Motor neuron (in vitro differentiated cells): ENCODE measurements around the gene TAMALIN. TPM values are rescaled to one million over a fixed set of nuclear protein-coding genes. Genes with fewer than 3 reads are reported as not detected.

Experiments used
- ATAC-seq, 8 experiments: fragments of 200-7000 bp; cut with Tn5 transposase; replicated peaks in 6 of 8; 2 replicates each; pipeline ENCODE4 v1.8.0; 2021; ENCODE audit warnings: mild to moderate bottlenecking in 8 of 8, moderate library complexity in 8 of 8
- H3K27ac ChIP-seq, 2 donors: fragments of 250-450 bp; sonication (Bioruptor Pico); 2 replicates each; pipeline ENCODE4 v1.9.0; 2021; ENCODE audit warnings: antibody characterized with exemption in 2 of 2, mild to moderate bottlenecking in 2 of 2, moderate library complexity in 1 of 2
- H3K4me1 ChIP-seq, 2 donors: fragments of 250-450 bp; sonication (Bioruptor Pico); replicated peaks in 1 of 2; 2 replicates each; pipeline ENCODE4 v1.6.1; 2021; ENCODE audit warnings: antibody characterized with exemption in 2 of 2, mild to moderate bottlenecking in 2 of 2, moderate library complexity in 1 of 2
- H3K4me3 ChIP-seq, 5 donors: fragments of 250-450 bp; sonication (Bioruptor Pico); 2 replicates each; pipeline ENCODE4 v1.9.0; 2021; ENCODE audit warnings: antibody characterized with exemption in 5 of 5, mild to moderate bottlenecking in 5 of 5, moderate library complexity in 4 of 5
- WGBS, 10 experiments: fragments of 450-650 bp; shearing (Covaris generic); methylation state at CpG; one replicate each; pipeline ENCODE4 v1.0.0; 2022; 5-methylcytosine and 5-hydroxymethylcytosine counted together
- in situ Hi-C, 9 experiments: fragments of 400-800 bp; cut with MboI; loops; one replicate each; pipeline ENCODE4 v1.15.0; 2021; ENCODE audit warnings: low sequenced_read_pairs in 9 of 9, low pct_unique_long_range_greater_than_20kb in 2 of 9; ENCODE audit not compliant: unreplicated experiment in 9 of 9
- total RNA-seq, 8 experiments: library from RNA; unstranded; fragments of 300-600 nt; gene quantifications; 2 replicates each; pipeline versions ENCODE4 v1.2.3 to v1.2.4, GENCODE V29; 2022

TAMALIN gene
- total RNA-seq, 8 experiments from 2014 or later: 2.9 to 45.8 (median 5.7) TPM

DNA sequence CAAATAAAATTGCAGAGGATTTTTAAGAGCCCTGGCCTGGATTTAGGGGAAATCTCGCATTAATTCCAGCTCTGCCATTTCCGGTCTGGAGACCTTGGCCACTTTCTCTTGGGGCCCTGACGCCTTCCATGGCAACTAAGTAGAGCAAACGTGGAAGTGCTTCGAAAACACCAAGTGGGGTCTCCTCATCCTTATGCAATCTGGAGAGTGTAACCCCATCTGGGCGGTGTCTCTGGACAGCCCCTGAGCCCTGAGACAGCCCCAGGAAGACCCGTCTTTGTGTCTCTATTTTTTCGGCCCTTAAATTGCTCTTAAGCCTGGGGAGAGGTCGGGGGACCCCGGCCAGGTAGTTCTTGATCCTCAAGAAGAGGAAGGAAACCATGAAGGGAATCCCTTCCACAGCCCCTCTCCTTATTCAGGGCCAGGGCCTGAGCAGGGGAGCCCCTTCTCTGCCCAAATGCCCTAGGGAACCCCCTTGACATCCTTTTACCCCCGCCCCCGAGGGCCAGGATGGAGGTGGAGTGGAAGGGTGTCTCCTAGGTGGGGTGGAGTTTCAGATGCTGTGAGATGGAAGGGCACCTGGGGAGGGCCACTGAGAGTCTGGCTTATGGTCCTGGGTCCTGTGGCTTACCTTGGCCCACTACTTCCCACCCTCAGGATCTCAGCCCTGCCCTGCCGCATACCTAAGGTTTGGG is 26.8 kb downstream of the TAMALIN start:
- no peak for ATAC-seq
- 0 to 90% (median 82%) methylated on average over 2 to 7 of the region's 13 CpGs; no CpG with 5 or more reads in 1 of the 10 experiments for WGBS, 10 experiments
- Histone ChIP-seq H3K4me1 (peaks cover 27 to 36% of the 10 kb centered on the region in 2 donors), H3K4me3 (peak overlapping the region; percentile 29 to 33 (median 32)), H3K27ac (peak overlapping the region; percentile 60 to 86)
- in situ Hi-C loops: no loop called here

- 79 to 83% (median 83%) methylated on average over 4 of the region's 4 CpGs; no CpG with 5 or more reads in 6 of the 10 experiments for WGBS, 10 experiments
- peaks cover 22 to 25% of the 10 kb centered on the region in 2 donors for H3K4me1 ChIP-seq
- H3K27ac ChIP-seq: no peak overlapping the region
Observed at GRCh38 chr12:52035190-52035589, 28.4 kb downstream of the TAMALIN start.

DNA sequence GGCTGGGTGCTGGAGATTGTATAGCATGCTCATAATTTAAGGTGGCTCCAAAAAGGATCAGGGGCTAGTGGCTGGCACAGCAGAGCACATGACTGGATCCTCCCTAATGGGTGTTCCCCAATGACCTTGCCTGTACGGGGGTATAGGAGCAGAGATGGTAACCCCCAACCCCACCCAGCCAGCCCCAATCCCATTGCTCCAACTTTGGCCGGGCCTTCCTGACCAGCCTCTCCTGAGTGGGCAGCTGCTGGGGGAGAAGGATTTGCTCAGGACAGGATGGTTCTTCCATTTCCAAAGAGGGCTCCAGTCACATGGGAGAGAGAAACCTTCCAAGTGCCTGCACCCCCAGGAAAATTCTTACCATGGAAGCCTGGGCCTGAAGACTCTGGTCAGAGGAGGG is 29.2 kb downstream of the TAMALIN start:
- ATAC-seq: no peak
- in situ Hi-C loops: no loop called here
- Histone ChIP-seq H3K27ac (no peak overlapping the region), H3K4me1 (peaks cover 22 to 25% of the 10 kb centered on the region in 2 donors), H3K4me3 (no peak overlapping the region)
- 56% methylated on average over 2 of the region's 2 CpGs; no CpG with 5 or more reads in 9 of the 10 experiments for WGBS, 10 experiments

More at GRCh38 chr12:52035190-52035589, 28.4 kb downstream of the TAMALIN start:
- H3K4me3 ChIP-seq: no peak overlapping the region
- in situ Hi-C loops: no loop called here
- ATAC-seq: no peak

GRCh38 chr12:52036587-52037171 is 29.9 kb downstream of the TAMALIN start:
- ATAC-seq: peak; percentile 25 to 63 (median 48)
- 20 to 74% (median 40%) methylated on average over 1 to 9 of the region's 53 CpGs; no CpG with 5 or more reads in 3 of the 10 experiments for WGBS, 10 experiments
- in situ Hi-C loops: no loop called here
- Histone ChIP-seq H3K27ac (no peak overlapping the region), H3K4me3 (peak overlapping the region; percentile 76 to 87 (median 78)), H3K4me1 (peaks cover 20 to 25% of the 10 kb centered on the region in 2 donors)

DNA sequence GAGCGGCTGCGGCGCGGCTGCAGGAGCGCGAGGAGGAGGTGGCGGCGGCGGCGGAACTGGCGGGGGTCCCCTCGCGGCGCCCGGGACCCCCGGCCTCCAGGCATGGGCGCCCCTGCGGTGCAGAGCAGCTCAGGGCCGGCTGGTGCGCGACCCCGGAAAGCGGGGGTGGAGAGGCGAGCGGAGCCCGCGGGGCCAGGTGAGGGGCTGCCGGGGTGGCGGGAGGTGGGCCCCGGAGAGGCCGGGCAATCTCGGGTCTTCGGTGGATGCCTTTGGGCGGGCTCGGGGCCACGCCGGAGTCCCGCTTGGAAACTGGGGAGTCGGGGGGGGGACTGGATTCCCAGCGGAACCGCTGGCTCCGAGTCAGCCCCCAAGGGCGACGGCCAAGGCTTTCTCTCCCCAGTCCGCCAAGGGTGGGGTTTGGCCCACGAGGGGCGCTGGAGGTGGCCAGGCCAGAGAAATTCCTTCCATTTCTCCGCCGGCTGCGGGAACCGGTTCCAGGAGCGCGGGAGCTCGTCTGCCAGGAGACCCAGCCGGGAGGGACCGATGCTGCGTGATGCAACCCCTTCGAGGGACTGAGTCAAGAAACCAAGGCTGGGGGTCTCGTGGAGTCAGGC is 30.6 kb downstream of the TAMALIN start:
- H3K4me3 ChIP-seq: peak overlapping the region; percentile 76 to 87 (median 78)
- WGBS, 10 experiments: 0 to 10% (median 0%) methylated on average over 1 to 5 of the region's 59 CpGs; no CpG with 5 or more reads in 7 of the 10 experiments
- H3K4me1 ChIP-seq: peaks cover 13 to 21% of the 10 kb centered on the region in 2 donors
- ATAC-seq: peak in 6 of 8 experiments; percentile 0 to 50 (median 40)
- H3K27ac ChIP-seq: peak overlapping the region; percentile 22 to 30
- in situ Hi-C loops: no loop called here

DNA sequence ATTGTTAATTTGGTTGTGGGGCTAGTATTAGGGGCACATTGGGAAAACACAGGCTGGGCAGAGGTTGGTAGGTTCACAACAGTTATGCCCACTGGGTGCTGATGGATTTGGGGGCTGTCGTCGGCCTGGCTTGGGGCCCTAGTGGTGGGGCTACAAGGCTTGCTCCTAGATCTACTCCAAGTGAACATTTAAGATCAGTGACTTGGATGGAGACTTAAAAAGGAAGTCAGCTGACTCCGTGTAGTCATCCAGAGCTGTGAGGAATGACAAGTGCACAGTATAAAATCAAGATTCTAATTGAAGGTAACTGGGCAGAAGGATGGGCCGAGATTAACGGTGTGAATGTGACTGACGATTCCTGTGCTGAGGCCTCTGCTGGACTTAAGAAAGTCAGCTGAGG is 31.7 kb downstream of the TAMALIN start:
- Histone ChIP-seq H3K4me3 (peak overlapping the region; percentile 76 to 87 (median 78)), H3K4me1 (peaks cover 10 to 15% of the 10 kb centered on the region in 2 donors), H3K27ac (no peak overlapping the region)
- WGBS, 10 experiments: 52 to 100% (median 91%) methylated on average over 3 to 4 of the region's 6 CpGs; no CpG with 5 or more reads in 4 of the 10 experiments
- no peak for ATAC-seq
- in situ Hi-C loops: no loop called here

GRCh38 chr12:52041035-52041434 is 34.3 kb downstream of the TAMALIN start:
- WGBS, 10 experiments: 29 to 80% (median 70%) methylated on average over 1 to 3 of the region's 3 CpGs; no CpG with 5 or more reads in 5 of the 10 experiments
- Histone ChIP-seq H3K27ac (no peak overlapping the region), H3K4me1 (peaks cover 8 to 12% of the 10 kb centered on the region in 2 donors), H3K4me3 (no peak overlapping the region)
- in situ Hi-C loops: no loop called here
- ATAC-seq: no peak

DNA sequence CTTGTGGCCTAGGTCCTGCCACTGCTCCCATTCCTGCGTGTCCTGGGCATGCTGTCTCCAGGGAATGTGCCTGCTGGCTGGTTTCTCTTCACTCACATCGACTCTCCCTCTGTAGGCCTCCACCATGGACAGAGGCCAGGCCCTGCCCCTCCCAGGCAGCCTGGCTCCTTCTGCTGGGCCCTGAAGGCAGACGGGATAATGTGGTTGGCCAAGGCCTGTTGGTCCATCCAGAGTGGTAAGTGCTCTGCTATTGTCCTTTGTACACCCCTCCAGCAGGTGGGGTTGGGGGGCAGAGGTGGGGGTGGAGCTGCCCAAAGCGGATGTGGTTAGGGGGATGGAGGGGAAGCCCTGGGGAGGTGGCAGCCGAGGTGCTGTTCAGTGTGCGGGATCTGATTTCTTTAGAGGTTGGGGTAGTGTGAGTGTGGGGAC is 35.0 kb downstream of the TAMALIN start:
- H3K4me3 ChIP-seq: no peak overlapping the region
- in situ Hi-C loops: no loop called here
- H3K4me1 ChIP-seq: peaks cover 8% of the 10 kb centered on the region in 2 donors
- no peak overlapping the region for H3K27ac ChIP-seq
- ATAC-seq: peak in 4 of 8 experiments; percentile 22 to 42 (median 32)
- 100% methylated on average over 1 of the region's 6 CpGs; no CpG with 5 or more reads in 9 of the 10 experiments for WGBS, 10 experiments

- 63 to 100% (median 80%) methylated on average over 1 to 3 of the region's 8 CpGs; no CpG with 5 or more reads in 7 of the 10 experiments for WGBS, 10 experiments
- Histone ChIP-seq H3K27ac (no peak overlapping the region), H3K4me3 (no peak overlapping the region), H3K4me1 (peaks cover 8% of the 10 kb centered on the region in 2 donors)
- in situ Hi-C loops: no loop called here
- peak in 1 of 8 experiments; percentile 24 for ATAC-seq
Observed at GRCh38 chr12:52042706-52043385, 36.1 kb downstream of the TAMALIN start.

- in situ Hi-C loops: no loop called here
- H3K4me1 ChIP-seq: peaks cover under 1 to 3% of the 10 kb centered on the region in 2 donors
- H3K27ac ChIP-seq: no peak overlapping the region
- H3K4me3 ChIP-seq: no peak overlapping the region
- 49 to 91% (median 75%) methylated on average over 1 to 8 of the region's 21 CpGs; no CpG with 5 or more reads in 5 of the 10 experiments for WGBS, 10 experiments
- no peak for ATAC-seq
Observed at GRCh38 chr12:52043386-52044212, 36.9 kb downstream of the TAMALIN start.

- Histone ChIP-seq H3K27ac (no peak overlapping the region), H3K4me1 (no peaks in the 10 kb centered on the region), H3K4me3 (no peak overlapping the region)
- no peak for ATAC-seq
- WGBS, 10 experiments: 6 to 100% (median 77%) methylated on average over 1 to 11 of the region's 18 CpGs; no CpG with 5 or more reads in 1 of the 10 experiments
- in situ Hi-C loops: no loop called here
Observed at GRCh38 chr12:52044292-52044983, 37.7 kb downstream of the TAMALIN start.
